Adrenal gland (tissue), 5 donors: Measurements from ENCODE around the gene ELN.

Experiments used
- POLR2A ChIP-seq, 2 donors: fragments of 450-650 bp; IDR thresholded peaks; one replicate each; pipeline ENCODE4 v1.6.1; 2017; ENCODE audit warnings: antibody characterized with exemption in 2 of 2, mild to moderate bottlenecking in 2 of 2, moderate library complexity in 1 of 2
- TF ChIP-seq, protein P1 (sequence below), 6 experiments: fragments of 450-650 bp in 4 of 6; fragments of 200-600 bp in 2 of 6; sonication (generic) in 1 of 6; IDR thresholded peaks; 1 replicate in 5 of 6; 2 replicates in 1 of 6; pipeline versions ENCODE4 v1.5.1 to v1.8.0; 2016 to 2021; ENCODE audit warnings: antibody characterized with exemption in 6 of 6, mild to moderate bottlenecking in 2 of 6, moderate library complexity in 1 of 6
- donor health status: DM: no; HTN: no; CAD: no.

DNA sequence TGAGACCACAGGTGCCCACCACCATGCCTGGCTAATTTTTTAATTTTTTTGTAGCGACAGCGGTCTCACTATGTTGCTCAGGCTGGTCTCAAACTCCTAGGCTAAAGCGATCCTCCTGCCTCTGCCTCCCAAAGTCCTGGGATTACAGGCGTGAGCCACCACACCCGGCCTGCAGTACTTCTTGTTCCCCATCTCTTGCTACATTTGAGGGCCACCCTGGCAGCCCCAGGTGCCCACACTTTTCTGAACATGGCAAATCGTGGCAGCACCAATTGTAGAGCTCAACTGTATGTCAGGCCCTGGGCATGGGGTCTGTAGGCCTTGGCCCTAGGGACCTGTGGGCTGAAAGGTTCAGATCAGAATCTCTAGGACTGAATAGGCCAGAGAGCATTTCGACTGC is 30.5 kb downstream of the ELN start:
- TF ChIP-seq POLR2A (IDR thresholded peaks at IDR 0.05) = no peak
- TF ChIP-seq, protein P1, sequence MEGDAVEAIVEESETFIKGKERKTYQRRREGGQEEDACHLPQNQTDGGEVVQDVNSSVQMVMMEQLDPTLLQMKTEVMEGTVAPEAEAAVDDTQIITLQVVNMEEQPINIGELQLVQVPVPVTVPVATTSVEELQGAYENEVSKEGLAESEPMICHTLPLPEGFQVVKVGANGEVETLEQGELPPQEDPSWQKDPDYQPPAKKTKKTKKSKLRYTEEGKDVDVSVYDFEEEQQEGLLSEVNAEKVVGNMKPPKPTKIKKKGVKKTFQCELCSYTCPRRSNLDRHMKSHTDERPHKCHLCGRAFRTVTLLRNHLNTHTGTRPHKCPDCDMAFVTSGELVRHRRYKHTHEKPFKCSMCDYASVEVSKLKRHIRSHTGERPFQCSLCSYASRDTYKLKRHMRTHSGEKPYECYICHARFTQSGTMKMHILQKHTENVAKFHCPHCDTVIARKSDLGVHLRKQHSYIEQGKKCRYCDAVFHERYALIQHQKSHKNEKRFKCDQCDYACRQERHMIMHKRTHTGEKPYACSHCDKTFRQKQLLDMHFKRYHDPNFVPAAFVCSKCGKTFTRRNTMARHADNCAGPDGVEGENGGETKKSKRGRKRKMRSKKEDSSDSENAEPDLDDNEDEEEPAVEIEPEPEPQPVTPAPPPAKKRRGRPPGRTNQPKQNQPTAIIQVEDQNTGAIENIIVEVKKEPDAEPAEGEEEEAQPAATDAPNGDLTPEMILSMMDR (IDR thresholded peaks at IDR 0.05) = no peak
